Rectal smooth muscle tissue (tissue), 1 donor: ENCODE measurements around the gene CPA2.

ENCODE experiments used
- H3K27ac ChIP-seq: one replicate; pipeline ENCODE4 v1.7.0; 2013; ENCODE audit warnings: low read depth, low read length, inconsistent platforms
- H3K27me3 ChIP-seq: one replicate; pipeline ENCODE4 v1.7.0; 2013; ENCODE audit warnings: low read length; ENCODE audit not compliant: control insufficient read depth, insufficient read depth
- H3K36me3 ChIP-seq: one replicate; pipeline ENCODE4 v1.7.0; 2013; ENCODE audit warnings: low read length; ENCODE audit not compliant: control insufficient read depth, insufficient read depth
- H3K4me1 ChIP-seq: one replicate; pipeline ENCODE4 v1.7.0; 2013; ENCODE audit warnings: low read length; ENCODE audit not compliant: control insufficient read depth, insufficient read depth
- H3K4me3 ChIP-seq: one replicate; pipeline ENCODE4 v1.7.0; 2013; ENCODE audit warnings: low read length
- H3K9ac ChIP-seq: one replicate; pipeline ENCODE4 v1.7.0; 2013; ENCODE audit warnings: low read length

The CPA2 gene

DNA sequence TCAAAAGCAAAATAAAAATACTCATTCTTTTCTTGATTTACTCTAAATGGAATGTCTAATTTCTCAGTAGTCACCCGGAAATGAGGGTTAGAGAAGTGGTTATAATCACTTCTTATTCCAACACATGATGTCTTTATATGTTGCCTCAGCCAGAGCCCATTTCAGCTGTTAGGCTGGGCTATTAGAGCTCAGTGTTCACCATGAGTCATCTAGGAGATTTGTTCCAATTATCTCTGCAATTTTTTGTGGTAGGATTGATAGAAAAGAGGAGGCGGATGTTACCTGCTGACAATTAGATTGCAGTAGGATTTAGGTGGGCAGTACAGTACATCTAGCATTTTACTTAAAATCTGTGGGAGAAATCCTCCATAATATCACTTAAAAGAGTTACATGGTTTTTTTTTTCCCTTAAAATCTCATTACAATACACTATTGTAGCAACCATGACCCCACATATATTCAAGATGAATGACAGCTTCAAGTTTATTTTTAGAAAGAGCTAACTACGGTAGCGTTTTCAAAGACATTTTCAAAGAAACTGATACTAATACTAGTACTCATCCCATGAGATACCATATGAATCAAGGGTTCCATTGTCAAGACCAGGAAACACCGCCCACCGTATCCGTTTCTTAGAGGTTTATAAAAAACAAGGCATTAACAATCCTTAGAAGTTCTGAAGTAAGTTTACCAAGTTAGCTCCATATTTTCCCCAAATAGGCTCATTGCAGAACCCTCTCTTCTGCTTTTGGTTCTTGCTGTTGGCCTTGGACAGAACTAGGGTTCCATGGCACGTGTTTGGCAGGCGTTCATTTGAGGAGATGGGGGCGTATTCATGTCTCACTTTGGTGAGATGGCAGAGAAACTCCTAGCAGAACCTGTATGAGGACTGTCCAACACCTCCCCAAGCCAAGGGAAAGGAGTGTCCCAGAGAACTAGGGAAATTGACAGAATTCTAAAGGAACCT is 10.4 kb downstream of the CPA2 start:
- no peak overlapping the region for H3K9ac ChIP-seq
- no peak overlapping the region for H3K4me3 ChIP-seq
- H3K4me1 ChIP-seq = peaks cover 17% of the 10 kb centered on the region
- no peaks in the 10 kb centered on the region for H3K36me3 ChIP-seq
- no peaks in the 10 kb centered on the region for H3K27me3 ChIP-seq
- no peak overlapping the region for H3K27ac ChIP-seq

DNA sequence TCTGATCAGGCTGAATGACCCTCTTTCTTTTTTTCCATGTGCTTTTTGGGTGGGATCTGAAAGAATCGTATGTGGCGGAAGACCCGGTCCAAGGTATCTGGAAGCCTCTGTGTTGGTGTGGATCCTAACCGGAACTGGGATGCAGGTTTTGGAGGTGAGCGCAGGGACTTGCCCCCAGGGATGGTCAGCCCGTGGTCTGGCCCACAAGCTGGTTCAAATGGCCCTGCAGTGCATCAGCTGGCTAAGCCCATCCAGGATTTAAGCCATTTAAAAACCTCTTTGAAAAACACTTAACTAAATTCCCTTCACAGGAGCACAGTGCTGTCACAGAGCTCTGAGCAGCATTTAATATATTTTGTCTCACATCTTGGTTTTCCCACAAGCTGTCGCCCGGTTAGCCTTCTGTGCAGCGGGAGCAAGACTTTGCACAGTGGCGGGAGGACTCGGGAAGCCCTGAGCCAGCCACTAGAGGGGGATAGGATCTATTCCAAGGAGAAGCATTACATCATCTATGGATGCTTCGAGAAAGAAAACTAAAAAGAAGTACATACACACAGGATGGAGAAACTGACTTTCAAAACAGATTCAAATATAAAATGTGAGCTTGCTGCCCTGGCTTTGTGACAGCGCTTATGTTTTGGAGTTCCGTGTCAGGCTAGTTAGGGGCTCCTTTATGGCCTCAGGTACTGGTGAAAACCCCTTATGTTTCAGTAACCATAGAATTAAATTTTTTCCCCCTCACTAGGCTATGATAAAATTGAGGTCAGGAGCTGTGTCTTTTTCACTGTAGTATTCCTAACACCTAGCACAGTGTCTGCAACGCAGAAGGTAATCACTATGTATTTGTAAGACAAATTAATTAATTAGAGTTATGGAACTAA is 11.3 kb downstream of the CPA2 start:
- no peak overlapping the region for H3K4me3 ChIP-seq
- no peak overlapping the region for H3K27ac ChIP-seq
- no peaks in the 10 kb centered on the region for H3K27me3 ChIP-seq
- H3K4me1 ChIP-seq = peaks cover 12% of the 10 kb centered on the region
- no peaks in the 10 kb centered on the region for H3K36me3 ChIP-seq
- H3K9ac ChIP-seq = no peak overlapping the region

DNA sequence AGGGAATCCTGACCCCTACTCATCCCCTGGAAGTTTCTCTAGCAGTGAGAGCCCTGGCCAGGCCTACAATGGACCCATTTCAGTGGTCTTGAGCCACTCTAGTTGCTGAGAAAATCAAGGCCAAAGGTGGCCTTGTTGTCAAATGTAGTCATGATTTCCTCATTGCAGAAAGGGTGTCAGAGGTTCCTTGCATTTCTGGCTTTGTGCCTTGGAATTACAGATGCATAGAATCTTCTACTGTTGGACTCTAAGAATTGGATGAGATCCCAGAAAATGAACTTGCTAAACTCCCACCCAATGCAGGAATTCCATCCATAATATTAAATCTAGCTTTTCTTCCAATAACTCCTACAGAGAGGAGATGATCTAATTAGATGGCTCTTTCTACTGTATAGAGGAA is 12.2 kb downstream of the CPA2 start:
- Histone ChIP-seq H3K4me1 (peaks cover 10% of the 10 kb centered on the region), H3K4me3 (no peak overlapping the region), H3K36me3 (no peaks in the 10 kb centered on the region), H3K9ac (no peak overlapping the region), H3K27me3 (no peaks in the 10 kb centered on the region), H3K27ac (no peak overlapping the region)

DNA sequence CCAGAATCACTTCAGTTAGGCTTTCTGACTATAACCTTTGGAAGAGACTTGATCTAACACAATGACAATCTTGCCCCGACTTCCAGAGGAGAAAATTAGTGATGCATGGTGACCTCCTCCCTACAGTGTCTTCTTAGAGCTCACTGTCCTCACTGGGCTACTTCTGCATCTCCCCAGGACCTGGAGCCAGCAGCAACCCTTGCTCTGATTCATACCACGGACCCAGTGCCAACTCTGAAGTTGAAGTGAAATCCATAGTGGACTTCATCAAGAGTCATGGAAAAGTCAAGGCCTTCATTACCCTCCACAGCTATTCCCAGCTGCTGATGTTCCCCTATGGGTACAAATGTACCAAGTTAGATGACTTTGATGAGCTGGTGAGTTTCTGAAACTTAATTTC is 12.6 kb downstream of the CPA2 start:
- Histone ChIP-seq H3K4me1 (peaks cover 6% of the 10 kb centered on the region), H3K4me3 (no peak overlapping the region), H3K36me3 (no peaks in the 10 kb centered on the region), H3K9ac (no peak overlapping the region), H3K27ac (no peak overlapping the region), H3K27me3 (no peaks in the 10 kb centered on the region)

DNA sequence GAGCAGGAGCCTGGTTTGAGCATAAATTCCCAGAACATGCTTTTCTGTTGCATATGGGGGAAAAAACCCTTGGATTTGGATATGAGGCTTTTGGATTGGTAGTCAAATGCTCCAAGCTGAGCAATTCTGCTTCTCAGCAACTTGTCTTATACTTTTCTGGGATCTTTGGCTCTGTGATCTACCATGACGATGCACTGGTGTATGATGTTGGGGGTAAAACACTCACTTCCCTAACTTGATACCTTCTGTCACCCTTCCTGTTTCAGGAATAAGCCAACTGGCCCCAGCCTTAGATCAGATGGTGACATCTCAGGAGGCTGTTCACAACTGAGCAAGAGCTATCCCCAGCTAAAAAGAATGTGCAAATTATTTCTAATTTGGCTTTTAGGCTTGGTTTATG is 13.2 kb downstream of the CPA2 start:
- no peak overlapping the region for H3K27ac ChIP-seq
- H3K9ac ChIP-seq = no peak overlapping the region
- no peaks in the 10 kb centered on the region for H3K27me3 ChIP-seq
- H3K36me3 ChIP-seq = no peaks in the 10 kb centered on the region
- H3K4me1 ChIP-seq = peaks cover 2% of the 10 kb centered on the region
- H3K4me3 ChIP-seq = no peak overlapping the region

DNA sequence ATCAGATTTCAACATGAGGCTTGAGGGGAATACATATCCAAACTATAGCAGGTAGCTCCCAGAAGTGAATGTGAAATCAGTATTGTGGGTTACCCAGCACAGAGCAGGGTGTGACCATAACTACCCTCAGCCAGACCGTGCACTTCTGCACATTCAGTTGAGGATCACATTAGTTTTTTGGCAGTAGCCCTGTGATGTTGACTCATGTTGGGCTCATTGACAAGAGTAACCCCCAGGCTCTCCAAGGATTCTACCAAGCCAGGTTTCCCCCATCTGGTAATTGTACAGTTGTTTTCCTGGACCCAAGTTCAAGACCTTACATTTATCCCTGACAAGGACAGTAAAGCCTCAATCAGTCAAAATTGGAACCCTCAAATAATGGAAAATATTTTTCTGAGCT is 14.6 kb downstream of the CPA2 start:
- H3K4me1 ChIP-seq = no peaks in the 10 kb centered on the region
- H3K36me3 ChIP-seq = no peaks in the 10 kb centered on the region
- H3K27me3 ChIP-seq = no peaks in the 10 kb centered on the region
- no peak overlapping the region for H3K27ac ChIP-seq
- no peak overlapping the region for H3K4me3 ChIP-seq
- H3K9ac ChIP-seq = no peak overlapping the region

DNA sequence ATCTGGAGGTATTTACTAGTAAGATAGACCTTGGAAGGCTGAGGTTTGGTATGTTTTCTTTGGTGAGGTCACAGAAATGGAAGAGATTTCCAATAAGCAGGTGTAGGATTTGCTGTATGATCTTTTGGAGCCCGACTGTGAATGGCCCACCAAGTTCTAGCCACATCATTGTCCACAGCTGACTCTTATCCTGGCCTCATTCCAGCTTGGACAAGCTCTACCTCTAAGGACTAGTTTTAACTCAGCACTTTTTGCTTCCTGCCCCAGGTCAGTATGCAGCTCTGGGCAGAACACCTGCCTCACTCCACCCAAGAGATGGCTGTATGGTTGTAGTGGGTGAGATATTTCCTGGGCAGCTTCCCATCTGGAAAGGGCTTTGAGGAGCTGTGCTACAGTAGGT is 20.2 kb downstream of the CPA2 start:
- Histone ChIP-seq H3K27me3 (no peaks in the 10 kb centered on the region), H3K4me1 (no peaks in the 10 kb centered on the region)

DNA sequence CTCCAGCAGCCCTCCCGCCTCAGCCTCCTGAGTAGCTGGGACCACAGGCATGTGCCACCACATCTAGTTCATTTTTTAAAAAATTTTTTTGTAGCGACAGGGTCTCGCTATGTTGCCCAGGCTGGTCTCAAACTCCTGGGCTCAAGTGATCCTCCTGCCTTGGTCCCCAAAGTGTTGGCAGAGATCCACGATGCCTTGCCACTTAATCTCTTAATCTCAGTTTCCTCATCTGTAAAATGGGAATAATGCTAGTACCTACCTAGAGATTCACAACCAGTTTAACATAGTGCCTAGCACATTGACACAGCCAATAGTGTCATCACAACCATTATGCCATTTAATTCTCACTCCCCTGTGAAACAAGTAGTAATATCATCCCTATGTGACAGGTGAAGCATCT is 21.5 kb downstream of the CPA2 start:
- no peak overlapping the region for H3K9ac ChIP-seq
- no peak overlapping the region for H3K27ac ChIP-seq
- no peaks in the 10 kb centered on the region for H3K27me3 ChIP-seq
- H3K4me3 ChIP-seq = no peak overlapping the region
- no peaks in the 10 kb centered on the region for H3K36me3 ChIP-seq
- no peaks in the 10 kb centered on the region for H3K4me1 ChIP-seq

More for the DNA sequence above, 20.2 kb downstream of the CPA2 start:
- no peak overlapping the region for H3K27ac ChIP-seq
- H3K4me3 ChIP-seq = no peak overlapping the region
- no peaks in the 10 kb centered on the region for H3K36me3 ChIP-seq
- H3K9ac ChIP-seq = no peak overlapping the region

DNA sequence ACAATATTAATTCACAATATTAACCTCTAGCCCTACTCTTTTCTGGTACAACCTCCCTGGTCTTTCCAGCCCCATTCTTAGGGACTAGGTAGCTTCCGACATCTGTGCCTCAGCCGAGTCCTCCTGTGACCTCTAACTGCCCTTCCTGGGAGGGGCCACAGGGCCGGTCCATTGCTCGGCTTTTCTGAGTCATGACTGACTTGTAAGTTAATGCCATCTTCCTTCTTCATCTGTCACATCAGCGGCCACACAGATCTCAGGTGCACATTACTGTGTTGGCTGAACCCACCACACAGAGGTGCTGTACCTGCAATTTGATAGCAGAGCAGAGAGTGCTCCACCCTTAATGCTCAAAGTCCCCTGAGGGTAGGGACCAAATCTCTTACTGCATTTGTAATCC is 22.2 kb downstream of the CPA2 start:
- Histone ChIP-seq H3K9ac (no peak overlapping the region), H3K27me3 (no peaks in the 10 kb centered on the region)

DNA sequence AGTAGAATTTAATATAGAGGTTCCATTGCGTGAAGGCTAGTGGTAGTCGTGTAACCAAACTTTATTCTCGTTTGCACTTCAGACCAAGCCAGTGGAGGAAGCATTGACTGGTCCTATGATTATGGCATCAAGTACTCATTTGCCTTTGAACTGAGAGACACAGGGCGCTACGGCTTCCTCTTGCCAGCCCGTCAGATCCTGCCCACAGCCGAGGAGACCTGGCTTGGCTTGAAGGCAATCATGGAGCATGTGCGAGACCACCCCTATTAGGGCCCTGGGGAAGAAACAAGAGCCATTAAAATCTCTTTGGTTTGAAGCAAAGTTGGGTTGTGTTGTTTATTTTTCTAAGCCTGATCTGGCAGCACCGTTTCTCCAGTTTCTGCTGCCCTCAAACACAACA is 22.8 kb downstream of the CPA2 start:
- Histone ChIP-seq H3K27me3 (no peaks in the 10 kb centered on the region), H3K9ac (no peak overlapping the region), H3K4me1 (no peaks in the 10 kb centered on the region), H3K36me3 (no peaks in the 10 kb centered on the region), H3K27ac (no peak overlapping the region), H3K4me3 (no peak overlapping the region)

More for the DNA sequence above, 22.2 kb downstream of the CPA2 start:
- H3K27ac ChIP-seq = no peak overlapping the region
- no peak overlapping the region for H3K4me3 ChIP-seq
- no peaks in the 10 kb centered on the region for H3K4me1 ChIP-seq
- H3K36me3 ChIP-seq = no peaks in the 10 kb centered on the region

DNA sequence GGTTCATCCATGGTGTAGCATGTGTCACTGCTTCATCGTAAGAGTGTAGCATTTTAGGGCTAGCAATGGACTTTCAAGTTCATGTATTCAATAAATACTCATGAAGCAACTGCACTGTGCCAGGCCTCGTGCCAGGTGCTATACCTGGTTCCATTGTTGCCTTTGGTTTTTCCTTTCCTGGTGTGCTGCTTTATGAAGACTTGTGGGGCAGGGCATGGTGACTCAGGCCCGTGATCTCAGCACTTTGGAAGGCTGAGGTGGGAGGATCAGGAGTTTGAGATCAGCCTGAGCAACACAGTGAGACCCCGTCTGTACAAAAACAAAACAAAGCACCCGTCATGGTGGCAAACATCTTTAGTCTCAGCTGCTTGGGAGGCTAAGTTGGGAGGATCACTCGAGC is 24.1 kb downstream of the CPA2 start:
- H3K9ac ChIP-seq = no peak overlapping the region
- H3K4me3 ChIP-seq = no peak overlapping the region
- H3K27me3 ChIP-seq = no peaks in the 10 kb centered on the region
- no peaks in the 10 kb centered on the region for H3K36me3 ChIP-seq
- H3K27ac ChIP-seq = no peak overlapping the region
- no peaks in the 10 kb centered on the region for H3K4me1 ChIP-seq

DNA sequence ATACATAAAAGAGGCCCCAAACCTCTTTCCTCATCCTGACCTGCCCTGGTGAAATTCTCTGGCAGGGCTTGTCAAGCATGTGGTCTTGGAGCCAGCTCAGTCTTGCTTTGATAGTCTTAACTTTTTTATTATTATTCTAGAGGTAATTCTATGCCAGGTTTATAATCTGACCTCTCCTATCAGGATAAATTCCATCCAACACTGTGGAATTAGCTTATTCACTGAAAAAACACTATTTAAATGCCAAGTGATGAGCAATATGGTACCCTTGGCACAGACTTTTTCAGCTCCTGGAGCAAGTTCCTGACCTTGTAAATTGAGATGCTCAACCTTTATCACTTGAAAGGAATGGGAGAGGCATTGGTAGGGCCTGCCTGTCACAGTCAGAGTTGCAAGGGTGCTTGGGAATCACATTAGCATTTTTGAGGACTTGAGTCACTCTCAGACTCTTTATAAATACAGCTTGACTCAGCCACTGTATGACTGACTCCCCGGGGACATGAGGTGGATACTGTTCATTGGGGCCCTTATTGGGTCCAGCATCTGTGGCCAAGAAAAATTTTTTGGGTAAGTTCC is 26.1 kb downstream of the CPA2 start, which contains the start of gene CPA4:
Gene CPA4 (plus strand): TSS at position 480 of the 576 bp plus-strand sequence. CDS start 20 bp downstream, at position 500.
- no peak within 1 kb of the TSS for H3K27ac ChIP-seq
- H3K27me3 ChIP-seq = no peaks in the 10 kb centered on the region
- no peak within 1 kb of the TSS for H3K9ac ChIP-seq
- H3K4me1 ChIP-seq = no peaks in the 10 kb centered on the region
- no peaks in the 10 kb centered on the region for H3K36me3 ChIP-seq
- H3K4me3 ChIP-seq = no peak within 1 kb of the TSS
